ENCODE data around the gene SIN3B. TPM values are rescaled to one million over a fixed set of nuclear protein-coding genes. Genes with fewer than 3 reads are reported as not detected.
A peak's percentile ranks its signal among the peaks of the same experiment; 100 is the strongest.

SIN3B gene
- total RNA-seq, 2 experiments from 2014 or later: 31.4 to 33.6 TPM

DNA sequence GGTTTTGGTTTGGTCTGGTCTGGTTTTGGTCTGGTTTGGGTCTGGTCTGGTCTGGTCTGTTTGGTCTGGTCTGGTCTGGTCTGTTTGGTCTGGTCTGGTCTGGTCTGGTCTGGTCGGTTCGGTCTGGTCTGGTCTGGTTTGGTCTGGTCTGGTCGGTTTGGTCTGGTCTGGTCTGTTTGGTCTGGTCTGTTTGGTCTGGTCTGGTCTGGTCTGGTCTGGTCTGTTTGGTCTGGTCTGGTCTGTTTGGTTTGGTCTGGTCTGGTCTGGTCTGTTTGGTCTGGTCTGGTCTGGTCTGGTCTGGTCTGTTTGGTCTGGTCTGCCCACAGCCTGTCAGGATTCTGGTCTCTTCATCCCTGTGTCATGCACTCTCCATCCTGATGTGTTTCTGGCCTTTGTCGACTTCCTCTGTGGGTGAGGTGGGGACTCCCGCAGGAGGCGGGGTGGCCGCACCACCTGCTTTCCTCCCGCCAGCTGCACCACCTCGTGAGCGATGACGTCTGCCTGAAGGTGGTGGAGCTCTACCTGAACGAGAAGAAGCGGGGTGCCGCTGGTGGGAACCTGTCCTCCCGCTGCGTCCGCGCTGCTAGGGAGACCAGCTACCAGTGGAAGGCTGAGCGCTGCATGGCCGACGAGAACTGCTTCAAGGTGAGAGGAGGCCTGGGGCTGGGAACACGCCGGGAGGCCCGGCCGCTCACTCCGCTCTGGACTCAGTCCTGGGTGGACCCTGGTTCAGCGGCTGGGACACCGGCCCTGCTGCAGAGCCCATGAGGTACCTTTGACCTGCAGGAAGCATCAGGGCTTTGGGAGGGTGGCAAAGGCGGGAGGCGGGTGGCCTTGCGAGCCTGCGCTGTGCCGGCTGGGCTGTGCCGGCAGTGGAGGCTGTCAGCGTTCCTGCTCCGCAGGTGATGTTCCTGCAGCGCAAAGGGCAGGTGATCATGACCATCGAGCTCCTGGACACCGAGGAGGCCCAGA is 46.7 kb downstream of the SIN3B start:
- peaks cover 42% of the 10 kb centered on the region for H3K36me3 Mint-ChIP-seq (ENCODE audit: low read depth)
- no peak overlapping the region for H3K27ac Mint-ChIP-seq
- CTCF ChIA-PET: no interaction called here
- H3K27me3 Mint-ChIP-seq: no peaks in the 10 kb centered on the region
- H3K4me1 Mint-ChIP-seq: peaks cover 22% of the 10 kb centered on the region
- POLR2A ChIA-PET: no interaction called here
- H3K4me3 Mint-ChIP-seq: no peak overlapping the region
- no peak for DNase-seq
- H3K9me3 Mint-ChIP-seq: peaks cover 13% of the 10 kb centered on the region

DNA sequence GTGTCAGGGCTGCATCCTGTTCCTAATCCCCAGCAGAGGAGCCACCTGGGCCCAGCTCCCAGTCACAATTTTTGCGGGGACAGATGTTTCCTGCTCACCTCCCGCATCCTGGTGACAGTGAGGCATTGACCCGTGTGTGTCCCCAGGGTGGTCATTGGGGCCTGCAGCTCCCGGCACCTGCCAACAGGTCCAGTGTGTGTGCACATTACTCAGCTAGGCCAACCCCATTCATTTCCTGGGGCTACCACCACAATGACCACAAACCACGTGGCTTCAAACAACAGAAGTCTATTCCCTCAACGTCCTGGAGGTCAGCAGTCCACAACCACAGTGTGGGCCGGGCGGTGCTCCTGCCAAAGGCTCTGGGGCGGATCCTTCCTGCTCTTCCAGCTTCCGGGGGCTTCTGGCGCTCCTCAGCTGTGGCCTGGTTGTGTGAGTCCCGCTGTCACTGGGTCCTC is 47.7 kb downstream of the SIN3B start:
- peaks cover 20% of the 10 kb centered on the region for H3K9me3 Mint-ChIP-seq
- ChIA-PET POLR2A (no interaction called here), CTCF (no interaction called here)
- H3K27me3 Mint-ChIP-seq: no peaks in the 10 kb centered on the region
- H3K36me3 Mint-ChIP-seq (ENCODE audit: low read depth): peaks cover 41% of the 10 kb centered on the region
- H3K4me1 Mint-ChIP-seq: peaks cover 22% of the 10 kb centered on the region
- H3K27ac Mint-ChIP-seq: peak overlapping the region; percentile 62
- no peak for DNase-seq
- H3K4me3 Mint-ChIP-seq: no peak overlapping the region

DNA sequence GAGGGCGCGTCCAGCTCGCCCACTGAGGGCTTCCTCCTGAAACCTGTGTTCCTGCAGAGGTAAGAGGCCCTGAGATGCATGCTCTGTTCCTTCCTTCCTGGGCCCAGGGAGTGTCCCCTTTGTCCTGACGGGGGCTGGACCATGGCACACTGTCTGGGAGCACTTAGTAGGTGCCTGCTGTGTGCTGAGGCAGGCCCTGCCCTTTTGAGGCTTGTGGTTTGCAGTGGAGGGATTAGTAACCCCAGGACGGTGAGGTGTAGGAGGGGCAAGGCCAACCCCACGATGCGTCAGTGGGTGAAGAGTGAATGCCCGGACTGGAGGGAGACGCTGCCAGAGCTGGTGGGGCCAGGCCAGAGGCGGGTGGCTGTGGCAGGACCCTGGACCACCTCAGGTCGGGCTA is 48.4 kb downstream of the SIN3B start:
- H3K4me3 Mint-ChIP-seq: no peak overlapping the region
- peak overlapping the region; percentile 36 for H3K27ac Mint-ChIP-seq
- peaks cover 27% of the 10 kb centered on the region for H3K9me3 Mint-ChIP-seq
- POLR2A ChIA-PET: no interaction called here
- DNase-seq: no peak
- peaks cover 47% of the 10 kb centered on the region for H3K36me3 Mint-ChIP-seq (ENCODE audit: low read depth)
- peaks cover 22% of the 10 kb centered on the region for H3K4me1 Mint-ChIP-seq
- H3K27me3 Mint-ChIP-seq: no peaks in the 10 kb centered on the region
- CTCF ChIA-PET: no interaction called here

DNA sequence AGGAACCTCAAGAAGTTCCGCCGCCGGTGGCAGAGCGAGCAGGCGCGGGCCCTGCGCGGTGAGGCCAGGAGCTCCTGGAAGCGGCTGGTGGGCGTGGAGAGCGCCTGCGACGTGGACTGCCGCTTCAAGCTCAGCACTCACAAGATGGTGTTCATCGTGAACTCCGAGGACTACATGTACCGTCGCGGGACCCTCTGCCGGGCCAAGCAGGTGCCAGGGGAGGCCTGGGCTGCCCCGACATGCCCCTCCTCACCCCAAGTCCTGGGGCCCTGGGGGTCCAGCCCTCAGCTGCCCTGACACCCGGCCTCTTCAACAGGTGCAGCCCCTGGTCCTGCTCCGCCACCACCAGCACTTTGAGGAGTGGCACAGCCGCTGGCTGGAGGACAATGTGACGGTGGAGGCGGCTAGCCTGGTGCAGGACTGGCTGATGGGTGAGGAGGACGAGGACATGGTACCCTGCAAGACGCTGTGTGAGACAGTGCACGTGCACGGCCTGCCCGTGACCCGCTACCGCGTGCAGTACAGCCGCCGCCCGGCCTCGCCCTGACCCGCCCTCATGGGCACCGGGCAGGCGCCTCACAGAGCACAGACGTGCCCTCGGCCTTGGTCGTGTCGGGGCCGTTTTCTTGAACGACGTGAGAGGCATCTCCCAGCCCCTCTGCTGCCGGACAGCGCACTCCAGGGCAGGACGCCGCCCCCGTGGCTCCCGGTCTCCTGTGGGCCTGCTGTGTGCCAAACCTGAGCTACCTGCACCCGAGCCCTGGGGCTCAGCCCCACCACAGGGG is 49.2 kb downstream of the SIN3B start:
- CTCF ChIA-PET: no interaction called here
- Mint-ChIP-seq H3K27me3 (no peaks in the 10 kb centered on the region), H3K36me3 (ENCODE audit: low read depth) (peaks cover 48% of the 10 kb centered on the region), H3K9me3 (peaks cover 31% of the 10 kb centered on the region), H3K4me1 (peaks cover 26% of the 10 kb centered on the region), H3K27ac (no peak overlapping the region), H3K4me3 (no peak overlapping the region)
- POLR2A ChIA-PET: no interaction called here
- no peak for DNase-seq

DNA sequence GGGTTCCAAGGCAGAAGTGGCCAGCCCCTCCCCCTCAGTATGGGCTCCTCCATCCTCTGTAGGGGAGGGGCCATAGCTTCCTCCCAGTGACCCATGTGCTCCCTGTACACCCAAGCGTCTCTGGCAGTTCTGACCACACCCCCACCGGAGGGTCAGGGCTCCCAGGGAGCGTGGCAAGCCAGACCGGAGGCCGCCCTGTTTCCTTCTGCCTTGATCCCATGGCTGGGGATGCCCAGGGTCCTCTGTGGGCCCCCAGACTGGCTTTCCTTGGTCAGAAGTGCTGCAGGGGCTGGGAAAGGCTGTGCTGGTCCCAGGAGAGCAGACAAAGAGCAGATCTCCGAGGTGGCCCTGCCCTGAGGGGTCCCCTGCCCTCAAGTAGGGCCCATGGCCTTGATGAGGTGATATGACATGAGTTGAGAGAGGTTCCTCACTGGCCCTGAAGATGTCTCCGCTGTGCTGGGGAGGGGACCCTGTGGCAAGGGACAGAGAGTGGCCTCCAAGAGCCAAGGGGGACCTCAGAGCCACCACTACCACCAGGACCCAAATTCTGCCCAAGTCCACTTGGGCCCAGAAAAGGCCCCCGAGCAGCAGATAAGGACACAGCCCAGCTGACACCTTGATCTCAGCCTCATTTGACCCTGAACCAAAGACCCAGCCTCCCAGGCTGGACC is 51.8 kb downstream of the SIN3B start:
- Mint-ChIP-seq H3K36me3 (ENCODE audit: low read depth) (peaks cover 32% of the 10 kb centered on the region), H3K4me3 (no peak overlapping the region), H3K27ac (no peak overlapping the region), H3K27me3 (no peaks in the 10 kb centered on the region), H3K9me3 (peaks cover 24% of the 10 kb centered on the region), H3K4me1 (peaks cover 17% of the 10 kb centered on the region)
- POLR2A ChIA-PET: no interaction called here
- CTCF ChIA-PET: interaction anchor here (0.9 kb wide), 1 partner anchor 15 kb away, joined by 3 read pairs; no protein-coding TSS in a partner anchor
- no peak for DNase-seq

GRCh38 chr19:16882146-16882545 is 52.9 kb downstream of the SIN3B start:
- CTCF ChIA-PET: no interaction called here
- Mint-ChIP-seq H3K27me3 (no peaks in the 10 kb centered on the region), H3K4me1 (peaks cover 10% of the 10 kb centered on the region), H3K4me3 (no peak overlapping the region), H3K9me3 (peaks cover 24% of the 10 kb centered on the region), H3K36me3 (ENCODE audit: low read depth) (peaks cover 30% of the 10 kb centered on the region), H3K27ac (no peak overlapping the region)
- POLR2A ChIA-PET: no interaction called here
- DNase-seq: no peak

GRCh38 chr19:16883522-16883921 is 54.3 kb downstream of the SIN3B start:
- Mint-ChIP-seq H3K36me3 (ENCODE audit: low read depth) (peaks cover 27% of the 10 kb centered on the region), H3K4me1 (peaks cover 18% of the 10 kb centered on the region), H3K27me3 (no peaks in the 10 kb centered on the region), H3K27ac (no peak overlapping the region), H3K9me3 (peaks cover 24% of the 10 kb centered on the region), H3K4me3 (no peak overlapping the region)
- DNase-seq: no peak
- ChIA-PET POLR2A (no interaction called here), CTCF (no interaction called here)

- no peak for DNase-seq
- Mint-ChIP-seq H3K9me3 (peaks cover 24% of the 10 kb centered on the region), H3K4me1 (peaks cover 27% of the 10 kb centered on the region), H3K27me3 (no peaks in the 10 kb centered on the region), H3K36me3 (ENCODE audit: low read depth) (peaks cover 19% of the 10 kb centered on the region), H3K27ac (no peak overlapping the region), H3K4me3 (no peak overlapping the region)
- CTCF ChIA-PET: no interaction called here
- POLR2A ChIA-PET: no interaction called here
Observed at GRCh38 chr19:16885166-16885565, 56.0 kb downstream of the SIN3B start.

DNA sequence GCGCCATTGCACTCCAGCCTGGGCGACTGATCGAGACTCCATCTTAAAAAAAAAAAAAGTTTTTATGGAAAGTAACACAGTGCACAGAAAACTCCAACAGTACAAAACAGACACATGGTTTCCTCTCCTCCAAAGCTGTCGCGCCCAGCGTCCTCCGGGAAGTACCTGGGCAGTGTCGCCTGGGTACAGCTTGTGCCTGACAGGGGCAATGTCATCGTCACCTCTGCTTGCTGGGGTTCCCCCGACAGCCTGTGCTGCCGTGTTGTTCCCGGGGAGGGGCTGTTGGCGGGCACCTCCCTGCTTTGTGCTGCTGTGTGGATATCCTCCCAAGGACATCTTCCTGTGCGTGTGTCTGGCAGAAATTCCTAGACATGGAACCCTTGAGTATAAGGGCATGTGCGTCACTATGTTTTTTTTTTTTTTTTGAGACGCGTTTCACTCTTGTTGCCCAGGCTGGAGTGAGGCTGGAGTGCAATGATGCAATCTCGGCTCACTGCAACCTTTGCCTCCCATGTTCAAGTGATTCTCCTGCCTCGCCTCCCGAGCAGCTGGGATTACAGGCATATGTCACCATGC is 57.2 kb downstream of the SIN3B start:
- H3K4me1 Mint-ChIP-seq: peaks cover 27% of the 10 kb centered on the region
- DNase-seq: no peak
- H3K4me3 Mint-ChIP-seq: no peak overlapping the region
- H3K9me3 Mint-ChIP-seq: peaks cover 13% of the 10 kb centered on the region
- H3K27me3 Mint-ChIP-seq: no peaks in the 10 kb centered on the region
- peaks cover 12% of the 10 kb centered on the region for H3K36me3 Mint-ChIP-seq (ENCODE audit: low read depth)
- no peak overlapping the region for H3K27ac Mint-ChIP-seq
- CTCF ChIA-PET: interaction anchor here (0.6 kb wide), 1 partner anchor 672 kb away, joined by 3 read pairs; no protein-coding TSS in a partner anchor
- POLR2A ChIA-PET: no interaction called here

DNA sequence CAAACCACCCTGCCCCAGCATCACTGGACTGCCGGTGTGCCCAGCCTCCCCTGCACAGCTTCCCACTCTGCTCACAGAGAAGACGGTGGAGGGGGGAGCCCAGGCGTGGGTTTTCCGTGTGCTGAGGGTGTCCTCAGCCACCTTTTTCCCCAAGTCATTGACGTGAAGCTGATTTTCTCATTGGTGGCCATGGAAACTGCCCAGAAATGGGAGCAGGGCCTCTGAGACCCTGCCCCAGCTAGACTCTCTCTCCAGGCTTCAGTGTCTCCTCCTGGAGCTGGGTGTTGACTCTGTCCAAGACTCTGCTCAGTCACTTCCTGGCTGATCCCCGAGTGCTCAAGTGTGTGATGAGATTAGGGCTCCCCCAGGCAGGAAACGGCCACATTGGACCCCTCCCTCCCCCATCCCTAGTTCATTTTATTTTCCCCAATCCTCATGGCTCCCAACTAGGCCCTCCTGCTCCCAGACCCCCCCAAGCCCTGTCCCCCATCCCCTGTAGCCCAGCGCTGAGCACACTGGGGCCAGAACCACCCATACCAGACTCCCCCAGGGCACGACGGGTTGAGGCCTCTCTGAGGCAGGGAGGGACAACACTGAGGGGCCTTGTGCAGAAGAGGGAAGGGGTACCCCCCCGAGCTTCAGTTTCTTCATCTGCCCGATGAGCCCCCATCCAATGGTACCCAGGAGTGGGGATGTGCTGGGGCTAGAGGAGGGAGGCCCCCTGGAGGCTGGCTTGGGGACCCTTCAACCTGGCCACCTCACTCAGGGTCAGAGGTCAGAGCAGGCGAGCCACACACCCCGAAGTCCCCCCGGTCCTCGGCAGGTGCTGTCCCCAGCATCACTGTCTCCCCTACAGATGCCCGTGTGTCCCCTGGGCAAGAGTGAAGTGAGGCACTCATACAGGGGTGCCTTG is 58.4 kb downstream of the SIN3B start:
- no peak for DNase-seq
- Mint-ChIP-seq H3K9me3 (peaks cover 4% of the 10 kb centered on the region), H3K27me3 (peaks cover 3% of the 10 kb centered on the region), H3K4me1 (peaks cover 33% of the 10 kb centered on the region), H3K27ac (peak overlapping the region; percentile 41), H3K4me3 (no peak overlapping the region), H3K36me3 (ENCODE audit: low read depth) (peaks cover 4% of the 10 kb centered on the region)
- POLR2A ChIA-PET: no interaction called here
- CTCF ChIA-PET: interaction anchor here (0.6 kb wide), 1 partner anchor 1014 kb away, joined by 3 read pairs; no protein-coding TSS in a partner anchor

DNA sequence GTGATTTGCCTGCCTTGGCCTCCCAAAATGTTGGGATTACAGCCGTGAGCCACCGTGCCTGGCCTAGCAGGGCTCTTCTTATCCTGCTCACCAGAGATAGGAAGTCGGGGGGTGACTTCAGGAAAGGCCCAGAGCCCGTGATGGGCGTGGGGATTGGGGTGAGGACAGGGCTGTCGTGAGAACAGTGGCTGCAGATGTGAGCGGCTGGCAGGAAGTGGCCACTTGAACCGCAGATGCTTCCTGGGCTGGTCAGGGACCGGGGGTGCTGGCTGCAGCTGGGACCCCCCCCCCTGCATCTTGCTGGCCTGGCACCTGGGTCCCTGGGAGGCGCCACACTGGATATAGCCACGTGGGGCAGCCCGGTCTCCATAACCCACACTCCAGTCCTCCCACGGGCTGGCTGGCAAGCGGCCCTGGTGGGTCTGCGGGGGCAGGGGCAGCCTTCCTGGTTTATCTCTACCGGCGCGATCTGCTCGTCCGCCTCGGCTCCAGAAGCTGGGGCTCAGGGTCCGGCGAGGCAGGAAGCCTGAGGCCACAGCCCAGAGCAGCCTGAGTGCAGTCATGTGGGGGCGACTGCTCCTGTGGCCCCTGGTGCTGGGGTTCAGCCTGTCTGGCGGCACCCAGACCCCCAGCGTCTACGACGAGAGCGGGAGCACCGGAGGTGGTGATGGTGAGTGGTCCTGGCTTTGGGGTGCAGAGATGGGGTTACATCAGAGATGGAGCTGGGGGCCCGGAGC is 59.6 kb downstream of the SIN3B start, which contains the start of gene F2RL3:
F2RL3 (plus strand) TSS at position 371 of the 737 bp plus-strand sequence; CDS start at position 562, 191 bp downstream.
- Mint-ChIP-seq H3K4me1 (peaks cover 38% of the 10 kb centered on the region), H3K4me3 (peak within 1 kb of the TSS; percentile 36), H3K9me3 (no peaks in the 10 kb centered on the region), H3K27me3 (peaks cover 11% of the 10 kb centered on the region), H3K27ac (peak within 1 kb of the TSS; percentile 76), H3K36me3 (ENCODE audit: low read depth) (no peaks in the 10 kb centered on the region)
- POLR2A ChIA-PET: no interaction called here
- CTCF ChIA-PET: no interaction called here
- DNase-seq: no peak

Measured in activated CD4-positive, alpha-beta T cell treated with anti-CD3 and anti-CD28 coated beads, Interleukin-2, amount 10 ng/mL, durations not matched to agents 7 days and 5 days (primary cell).